C4-2B (cell line): ENCODE measurements around the gene PTPRN2.

Source experiments
- CTCF ChIP-seq: fragments of 450-650 bp; conservative IDR thresholded peaks from 2 replicates; pipeline ENCODE4 v1.5.1; 2017; ENCODE audit warnings: mild to moderate bottlenecking
- ZFX ChIP-seq: fragments of 450-650 bp; IDR thresholded peaks from 2 replicates; pipeline ENCODE4 v1.6.1; 2017

GRCh38 chr7:158160199-158160598 lies 427.4 kb downstream of the PTPRN2 start:
- TF ChIP-seq CTCF (no peak), ZFX (no peak)
